HUDEP-2 (cell line): Measurements from ENCODE around the gene AFDN.

Experiments
- DNase-seq, 76 experiments: peaks; one replicate each; lab custom pipeline; 2025; ENCODE audit not compliant: unreplicated experiment in 76 of 76; lab: John Stamatoyannopoulos, UW

Gene AFDN

GRCh38 chr6:167838207-167838748, 11.6 kb downstream of the AFDN start:
- no peak for DNase-seq

GRCh38 chr6:167839343-167839742, 12.6 kb downstream of the AFDN start:
- DNase-seq = no peak

- DNase-seq = no peak
Measured at GRCh38 chr6:167839755-167840154, 13.0 kb downstream of the AFDN start.

DNA sequence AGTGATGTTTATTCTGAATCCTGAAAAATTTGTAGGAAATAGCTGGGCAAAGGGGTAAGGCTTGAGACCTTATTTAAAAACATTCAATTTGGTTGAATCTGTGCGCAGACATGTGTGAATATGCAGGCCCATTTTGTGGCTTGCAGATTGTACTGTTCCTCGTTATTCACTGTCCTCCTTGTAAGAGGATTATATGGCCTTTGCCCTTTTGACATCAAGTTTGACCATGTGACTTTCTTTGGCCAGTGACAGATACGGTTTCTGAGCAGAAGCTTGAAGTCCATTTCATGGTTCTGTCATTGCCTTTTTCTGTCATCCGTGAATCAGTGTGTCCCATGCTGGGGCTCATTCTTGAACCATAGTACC, 13.4 kb downstream of the AFDN start:
- no peak for DNase-seq

GRCh38 chr6:167840526-167841179, 13.9 kb downstream of the AFDN start:
- no peak for DNase-seq

DNA sequence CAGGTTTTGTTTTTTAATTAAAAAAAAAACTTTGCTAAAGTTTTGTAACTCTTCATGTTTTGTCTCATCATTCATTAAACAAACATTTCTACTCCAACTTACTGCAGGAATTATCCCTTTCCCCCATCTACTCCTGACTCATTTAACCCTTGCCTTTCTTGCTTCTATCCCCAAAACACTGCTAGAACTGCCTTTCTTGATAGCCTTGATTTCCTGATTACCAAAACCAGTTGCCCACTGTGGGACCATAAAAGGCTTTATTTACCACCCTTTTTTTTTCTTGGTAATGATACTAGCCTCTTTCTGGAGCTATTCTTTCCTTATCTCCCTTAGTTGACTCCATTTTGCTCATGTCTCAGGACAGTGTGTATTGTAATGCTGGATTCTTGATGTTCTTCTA, 15.3 kb downstream of the AFDN start:
- DNase-seq = no peak

DNA sequence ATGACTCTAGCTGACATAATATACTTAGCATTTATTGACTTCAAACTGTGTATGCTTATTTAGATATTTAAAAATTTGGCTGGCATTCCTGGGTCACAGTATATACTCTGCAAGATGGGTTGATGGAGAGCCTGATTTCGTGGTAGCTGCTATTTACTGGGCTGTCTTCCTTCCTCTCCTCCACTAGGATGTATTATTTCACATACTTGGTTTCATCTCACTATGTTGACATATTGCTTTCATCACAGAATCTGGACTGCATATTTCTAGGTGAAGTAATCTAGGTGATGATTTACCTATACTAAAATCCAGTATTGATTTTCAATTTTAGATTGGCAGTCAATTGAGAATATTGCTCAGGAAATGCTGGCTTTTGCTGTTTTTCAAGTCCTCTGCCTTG, 15.7 kb downstream of the AFDN start:
- no peak for DNase-seq

GRCh38 chr6:167843023-167843422, 16.3 kb downstream of the AFDN start:
- no peak for DNase-seq

DNA sequence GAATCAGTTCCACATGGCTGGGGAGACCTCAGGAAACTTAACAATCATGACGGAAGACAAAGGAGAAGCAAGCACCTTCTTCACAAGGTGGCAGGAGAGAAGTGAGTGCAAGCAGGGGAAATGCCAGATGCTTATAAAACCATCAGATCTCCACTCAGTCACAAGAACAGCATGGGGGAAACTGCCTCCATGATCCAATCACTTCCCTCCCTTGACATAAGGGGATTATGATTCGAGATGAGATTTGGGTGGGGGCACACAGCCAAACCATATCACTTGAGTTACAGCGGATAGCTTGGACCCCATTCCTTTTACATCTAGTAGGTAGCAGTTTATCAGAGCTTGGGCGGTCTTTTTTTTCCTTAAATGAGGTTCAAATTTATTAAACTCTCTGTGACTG, 19.1 kb downstream of the AFDN start:
- no peak for DNase-seq

DNA sequence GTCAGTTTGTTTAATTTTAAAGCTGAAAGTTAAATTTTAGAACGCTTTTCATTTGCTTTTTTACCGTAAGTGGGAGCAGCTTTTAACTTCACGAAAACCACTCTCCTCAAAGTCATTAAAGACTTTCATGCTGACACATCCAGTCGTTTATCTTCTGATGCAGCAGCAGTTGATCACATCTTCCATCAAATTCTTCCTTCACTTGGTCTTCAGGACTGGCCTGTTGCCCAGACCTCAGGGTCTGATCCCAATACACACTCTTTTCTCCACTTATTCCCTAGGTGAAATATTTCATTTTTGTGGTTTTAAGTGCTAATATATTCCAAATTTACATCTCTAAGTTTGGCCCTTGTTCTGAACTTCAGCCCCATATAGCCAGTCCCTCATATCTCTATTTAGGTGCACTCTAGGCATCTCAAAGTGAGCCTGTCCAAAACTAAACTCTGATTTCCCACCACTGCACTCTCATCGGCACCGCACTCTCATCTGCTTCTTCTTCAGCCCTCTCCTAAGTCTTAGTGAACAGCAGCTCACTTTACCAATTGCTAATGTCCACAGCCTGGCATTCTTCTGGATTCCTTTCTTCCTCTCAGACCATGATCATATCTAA, 20.4 kb downstream of the AFDN start:
- no peak for DNase-seq

- DNase-seq = no peak
Measured at GRCh38 chr6:167847936-167848335, 21.2 kb downstream of the AFDN start.

DNA sequence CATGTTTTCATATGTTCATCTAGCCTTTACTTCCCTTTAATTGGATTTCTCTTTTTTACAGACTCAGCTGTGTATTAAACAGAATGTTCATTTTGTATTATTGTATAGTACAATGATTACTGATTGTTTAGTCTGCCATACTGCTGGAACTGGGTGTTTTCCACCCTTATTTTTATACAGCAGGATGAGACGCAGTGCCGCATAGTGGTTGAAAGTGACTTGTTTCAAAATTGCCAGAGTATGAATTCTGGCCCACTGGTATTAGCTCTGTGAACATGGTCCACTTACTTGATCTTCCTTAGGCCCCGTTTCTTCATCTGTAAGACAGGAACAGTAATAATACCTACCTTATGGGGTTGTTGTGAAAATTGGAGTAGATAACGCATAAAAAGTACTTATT, 22.1 kb downstream of the AFDN start:
- DNase-seq = no peak

- no peak for DNase-seq
Measured at GRCh38 chr6:167849846-167850459, 23.2 kb downstream of the AFDN start.

- no peak for DNase-seq
Measured at GRCh38 chr6:167850782-167851181, 24.1 kb downstream of the AFDN start.

GRCh38 chr6:167851370-167851952, 24.8 kb downstream of the AFDN start:
- DNase-seq = no peak

- DNase-seq = no peak
Measured at GRCh38 chr6:167855825-167856425, 29.2 kb downstream of the AFDN start.

GRCh38 chr6:167856474-167856873, 29.8 kb downstream of the AFDN start:
- DNase-seq = no peak

- DNase-seq = no peak
Measured at GRCh38 chr6:167856999-167857660, 30.4 kb downstream of the AFDN start.

GRCh38 chr6:167858086-167858591, 31.4 kb downstream of the AFDN start:
- no peak for DNase-seq

DNA sequence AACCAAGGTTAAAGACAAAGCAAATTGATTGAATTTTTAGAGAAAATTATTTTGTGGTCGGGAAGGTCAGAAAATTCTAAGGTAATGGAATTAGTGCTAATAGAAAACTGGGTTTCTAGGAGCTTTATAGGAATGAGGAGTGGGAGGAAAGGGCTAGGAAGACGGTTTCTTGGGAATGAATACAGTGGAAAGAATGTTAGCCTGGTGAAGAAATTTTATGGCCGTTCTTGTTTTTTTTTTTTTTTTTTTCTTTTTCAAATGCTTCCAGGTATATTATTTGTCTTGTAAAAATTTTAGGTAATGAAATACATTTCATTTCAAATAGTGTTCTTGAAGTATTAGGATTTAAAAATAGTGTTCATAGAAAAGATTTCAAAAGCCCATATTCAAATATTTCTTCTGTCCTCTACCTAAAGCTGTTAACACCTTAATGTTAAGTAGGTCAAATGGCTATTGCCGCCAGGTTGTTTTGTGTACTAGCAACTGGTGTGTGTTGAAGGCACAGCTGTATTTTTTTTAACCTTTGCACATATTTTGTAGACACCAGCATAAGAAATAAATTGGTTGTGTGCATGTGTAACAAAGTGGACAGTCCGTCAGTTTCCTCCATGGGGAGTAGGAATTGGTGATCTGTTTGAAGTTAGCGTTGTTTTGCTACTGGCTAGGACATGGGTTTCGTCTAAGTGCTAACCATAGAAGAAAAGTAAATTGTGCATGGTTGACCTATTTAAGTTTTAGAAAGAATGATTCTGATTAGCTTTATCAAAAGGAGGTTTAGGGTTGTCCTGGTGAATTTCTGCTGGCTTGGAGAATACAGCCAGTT, 32.3 kb downstream of the AFDN start:
- no peak for DNase-seq
